GM19023 (cell line): ENCODE data around the gene DPP10.

Experiments used
- ATAC-seq: cut with Tn5 transposase; IDR thresholded peaks from one replicate; pipeline ENCODE4 v1.9.1; 2021; ENCODE audit warnings: mild to moderate bottlenecking, moderate library complexity; ENCODE audit not compliant: unreplicated experiment

DPP10 gene

GRCh38 chr2:114580691-114581090 lies 138.2 kb downstream of the DPP10 start:
- no peak for ATAC-seq

- ATAC-seq = no peak
Measured at GRCh38 chr2:114598329-114598728, 155.9 kb downstream of the DPP10 start.

GRCh38 chr2:114609203-114609602 lies 166.8 kb downstream of the DPP10 start:
- ATAC-seq = no peak

- ATAC-seq = no peak
Measured at GRCh38 chr2:114609801-114610200, 167.4 kb downstream of the DPP10 start.

- no peak for ATAC-seq
Measured at GRCh38 chr2:114610677-114611076, 168.2 kb downstream of the DPP10 start.

GRCh38 chr2:114614592-114614991 lies 172.2 kb downstream of the DPP10 start:
- no peak for ATAC-seq

- ATAC-seq = no peak
Measured at GRCh38 chr2:114628481-114628880, 186.0 kb downstream of the DPP10 start.

GRCh38 chr2:114631146-114631545 lies 188.7 kb downstream of the DPP10 start:
- ATAC-seq = no peak

- no peak for ATAC-seq
Measured at GRCh38 chr2:114642166-114642770, 199.8 kb downstream of the DPP10 start.

- ATAC-seq = no peak
Measured at GRCh38 chr2:114642988-114643553, 200.6 kb downstream of the DPP10 start.

GRCh38 chr2:114651933-114652332 lies 209.5 kb downstream of the DPP10 start:
- no peak for ATAC-seq

GRCh38 chr2:114659880-114660279 lies 217.4 kb downstream of the DPP10 start:
- ATAC-seq = no peak

GRCh38 chr2:114661971-114662939 lies 219.8 kb downstream of the DPP10 start:
- no peak for ATAC-seq

GRCh38 chr2:114668415-114668814 lies 226.0 kb downstream of the DPP10 start:
- no peak for ATAC-seq

- ATAC-seq = no peak
Measured at GRCh38 chr2:114683251-114683650, 240.8 kb downstream of the DPP10 start.

GRCh38 chr2:114684403-114684802 lies 242.0 kb downstream of the DPP10 start:
- ATAC-seq = no peak

- ATAC-seq = no peak
Measured at GRCh38 chr2:114685102-114685501, 242.7 kb downstream of the DPP10 start.

- ATAC-seq = no peak
Measured at GRCh38 chr2:114688241-114688640, 245.8 kb downstream of the DPP10 start.

- ATAC-seq = no peak
Measured at GRCh38 chr2:114698520-114698919, 256.1 kb downstream of the DPP10 start.

GRCh38 chr2:114699423-114699944 lies 257.0 kb downstream of the DPP10 start:
- no peak for ATAC-seq

- no peak for ATAC-seq
Measured at GRCh38 chr2:114700440-114700839, 258.0 kb downstream of the DPP10 start.
